Measurements from ENCODE around the gene CPLX1. TPM values are rescaled to one million over a fixed set of nuclear protein-coding genes. Genes with fewer than 3 reads are reported as not detected.

The CPLX1 gene
- 0.25 and 0.57 TPM in 2 replicates for total RNA-seq (2014; rRNA removed; shearing (Covaris generic))
- total RNA-seq (2022) = 0.21 and 0.28 TPM in 2 replicates
- percentile 10 among the genes with signal in this experiment for Bru-seq, nascent RNA
- BruChase-seq, experiment 1, labeled RNA remaining after a 6-hour chase = percentile 12 among the genes with signal in this experiment
- BruChase-seq, experiment 2, labeled RNA remaining after a 2-hour chase = percentile 12 among the genes with signal in this experiment
- long read RNA-seq = 0 reads

GRCh38 chr4:825971-826330, at the start of gene CPLX1:
Gene CPLX1 (minus strand): TSS chr4:826129. CDS start chr4:824522, 1,607 bp downstream.
- H2AFZ ChIP-seq (ENCODE audit: low read length) = no peak within 1 kb of the TSS

GRCh38 chr4:874971-875817, 49.3 kb upstream of the CPLX1 start:
- H4K20me1 ChIP-seq (ENCODE audit: insufficient read depth, low read length) = no peaks in the 10 kb centered on the region
- H3K4me2 ChIP-seq (ENCODE audit: low read length) = no peak overlapping the region
- no peaks in the 10 kb centered on the region for H3K79me2 ChIP-seq (ENCODE audit: insufficient read depth, low read depth, low read length)
- ChIA-PET POLR2A (no interaction called here), CTCF (ENCODE audit: unreplicated experiment) (no interaction called here)
- no peaks in the 10 kb centered on the region for H3K4me1 ChIP-seq (ENCODE audit: insufficient read depth, low read length, poor library complexity, severe bottlenecking)
- H3K4me3 ChIP-seq (ENCODE audit: low read depth, low read length, poor library complexity, severe bottlenecking) = no peak overlapping the region
- H2AFZ ChIP-seq (ENCODE audit: low read length) = no peak overlapping the region
- TF ChIP-seq EZH2phosphoT487 (IDR thresholded peaks at IDR 0.05; ENCODE audit: borderline replicate concordance, low read depth, low read length) = no peak
- TF ChIP-seq CTCF (conservative IDR thresholded peaks at IDR 0.05; ENCODE audit: low read length) = no peak
- H3K9me2 ChIP-seq (ENCODE audit: insufficient read depth, low read length) = no peaks in the 10 kb centered on the region
- no peak for DNase-seq (ENCODE audit: low spot score)
- no peak overlapping the region for H3K27ac ChIP-seq (ENCODE audit: low read depth, low read length, poor library complexity, severe bottlenecking)
- no TSS peak for BruUV-seq (replicated peaks)
- intact Hi-C loops (cut with micrococcal nuclease; ENCODE audit: unreplicated experiment) = no loop called here
- no peaks in the 10 kb centered on the region for H3K9me3 ChIP-seq (ENCODE audit: low read length)
- H3K36me3 ChIP-seq (ENCODE audit: insufficient read depth, low read length) = peaks cover 74% of the 10 kb centered on the region

More at GRCh38 chr4:825971-826330, at the start of gene CPLX1:
- Histone ChIP-seq H3K36me3 (ENCODE audit: insufficient read depth, low read length) (no peaks in the 10 kb centered on the region), H3K4me3 (ENCODE audit: low read depth, low read length, poor library complexity, severe bottlenecking) (peak within 1 kb of the TSS; percentile 60), H4K20me1 (ENCODE audit: insufficient read depth, low read length) (no peaks in the 10 kb centered on the region), H3K79me2 (ENCODE audit: insufficient read depth, low read depth, low read length) (no peaks in the 10 kb centered on the region), H3K27ac (ENCODE audit: low read depth, low read length, poor library complexity, severe bottlenecking) (no peak within 1 kb of the TSS), H3K9me3 (ENCODE audit: low read length) (no peaks in the 10 kb centered on the region), H3K9me2 (ENCODE audit: insufficient read depth, low read length) (no peaks in the 10 kb centered on the region), H3K4me2 (ENCODE audit: low read length) (peak within 1 kb of the TSS; percentile 52; the same call in 1 of the 2 replicates), H3K4me1 (ENCODE audit: insufficient read depth, low read length, poor library complexity, severe bottlenecking) (no peaks in the 10 kb centered on the region)
- TF ChIP-seq EZH2phosphoT487 (IDR thresholded peaks at IDR 0.05; ENCODE audit: borderline replicate concordance, low read depth, low read length) (no peak), CTCF (conservative IDR thresholded peaks at IDR 0.05; ENCODE audit: low read length) (no peak)
- intact Hi-C loops (cut with micrococcal nuclease; ENCODE audit: unreplicated experiment) = no loop called here
- BruUV-seq (replicated peaks) = no TSS peak
- ChIA-PET CTCF (ENCODE audit: unreplicated experiment) (no interaction called here), POLR2A (no interaction called here)
- DNase-seq (ENCODE audit: low spot score) = peak; percentile 38

DNA sequence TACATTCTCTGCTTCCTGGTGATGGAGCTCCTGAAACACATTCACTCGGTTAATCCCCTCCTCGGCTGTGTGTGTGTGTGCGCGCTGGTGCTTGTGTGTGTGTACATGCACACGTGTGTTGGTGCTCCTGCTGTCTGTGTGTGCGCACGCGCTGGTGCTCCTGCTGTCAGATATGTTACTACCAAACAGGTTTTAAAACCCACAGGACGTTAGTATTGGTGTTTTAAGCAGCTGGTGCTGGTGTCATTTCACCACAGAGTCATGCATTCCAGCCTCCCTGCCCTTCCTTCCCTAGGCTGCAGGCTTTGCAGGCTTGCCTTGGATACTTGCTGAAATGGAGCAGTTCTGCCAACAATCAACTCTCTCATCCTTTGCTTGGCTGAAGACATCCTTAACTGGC, 48.1 kb upstream of the CPLX1 start:
- Histone ChIP-seq H3K4me3 (ENCODE audit: low read depth, low read length, poor library complexity, severe bottlenecking) (no peak overlapping the region), H3K4me1 (ENCODE audit: insufficient read depth, low read length, poor library complexity, severe bottlenecking) (no peaks in the 10 kb centered on the region), H3K79me2 (ENCODE audit: insufficient read depth, low read depth, low read length) (no peaks in the 10 kb centered on the region), H3K4me2 (ENCODE audit: low read length) (no peak overlapping the region), H4K20me1 (ENCODE audit: insufficient read depth, low read length) (no peaks in the 10 kb centered on the region), H3K9me3 (ENCODE audit: low read length) (no peaks in the 10 kb centered on the region), H2AFZ (ENCODE audit: low read length) (no peak overlapping the region), H3K27ac (ENCODE audit: low read depth, low read length, poor library complexity, severe bottlenecking) (no peak overlapping the region), H3K9me2 (ENCODE audit: insufficient read depth, low read length) (no peaks in the 10 kb centered on the region), H3K36me3 (ENCODE audit: insufficient read depth, low read length) (peaks cover 73% of the 10 kb centered on the region)
- intact Hi-C loops (cut with micrococcal nuclease; ENCODE audit: unreplicated experiment) = no loop called here
- no peak for TF ChIP-seq CTCF (conservative IDR thresholded peaks at IDR 0.05; ENCODE audit: low read length)
- no peak for TF ChIP-seq EZH2phosphoT487 (IDR thresholded peaks at IDR 0.05; ENCODE audit: borderline replicate concordance, low read depth, low read length)
- DNase-seq (ENCODE audit: low spot score) = no peak
- BruUV-seq (replicated peaks) = no TSS peak
- CTCF ChIA-PET (ENCODE audit: unreplicated experiment) = no interaction called here
- POLR2A ChIA-PET = no interaction called here
